DOHH2 (cell line): Measurements from ENCODE around the gene ASXL2.

Experiments used
- H3F3A ChIP-seq: fragments of 200-600 bp; sonication (generic), shearing (Covaris generic); 2 replicates; pipeline ENCODE4 v1.6.0; 2016; ENCODE audit warnings: antibody characterized with exemption, mild to moderate bottlenecking; ENCODE audit not compliant: control insufficient read depth, insufficient read depth
- H3K27ac ChIP-seq: fragments of 200-600 bp; sonication (generic); 2 replicates; pipeline ENCODE4 v1.5.1; 2014; ENCODE audit warnings: low read depth, mild to moderate bottlenecking, low read length, moderate library complexity
- H3K27me3 ChIP-seq: fragments of 200-600 bp; sonication (generic); 2 replicates; pipeline ENCODE4 v1.6.1; 2014; ENCODE audit warnings: mild to moderate bottlenecking, low read length, mixed read lengths; ENCODE audit not compliant: control insufficient read depth
- H3K36me3 ChIP-seq: fragments of 200-600 bp; sonication (generic); 2 replicates; pipeline ENCODE4 v1.6.1; 2014; ENCODE audit warnings: mild to moderate bottlenecking, low read length, moderate library complexity, mixed read lengths; ENCODE audit not compliant: control insufficient read depth
- H3K4me1 ChIP-seq: fragments of 200-600 bp; sonication (generic); 2 replicates; pipeline ENCODE4 v1.6.1; 2014; ENCODE audit warnings: mild to moderate bottlenecking, low read length, mixed read lengths; ENCODE audit not compliant: control insufficient read depth
- H3K4me2 ChIP-seq: fragments of 200-600 bp; sonication (generic); 2 replicates; pipeline ENCODE4 v1.6.0; 2014; ENCODE audit warnings: mild to moderate bottlenecking, low read length, moderate library complexity
- H3K4me3 ChIP-seq: fragments of 200-600 bp; sonication (generic); 2 replicates; pipeline ENCODE4 v1.5.1; 2014; ENCODE audit warnings: mild to moderate bottlenecking, low read length, mixed read lengths
- H3K79me2 ChIP-seq: fragments of 200-600 bp; sonication (generic); 2 replicates; pipeline ENCODE4 v1.6.1; 2014; ENCODE audit warnings: mild to moderate bottlenecking, low read length, mixed read lengths; ENCODE audit not compliant: control insufficient read depth
- H3K9me2 ChIP-seq: fragments of 200-600 bp; sonication (generic); replicated peaks from 2 replicates; pipeline ENCODE4 v1.6.1; 2014; ENCODE audit warnings: mild to moderate bottlenecking, low read length, mixed read lengths; ENCODE audit not compliant: control insufficient read depth
- H3K9me3 ChIP-seq: fragments of 200-600 bp; sonication (generic); 2 replicates; pipeline ENCODE4 v1.6.1; 2014; ENCODE audit warnings: antibody characterized with exemption, low read length, mixed read lengths; ENCODE audit not compliant: control insufficient read depth, insufficient read depth
- H4K20me1 ChIP-seq: fragments of 200-600 bp; sonication (generic); 2 replicates; pipeline ENCODE4 v1.6.0; 2014; ENCODE audit warnings: low read depth, mild to moderate bottlenecking, antibody characterized with exemption, low read length, moderate library complexity; ENCODE audit not compliant: control insufficient read depth, insufficient read depth
- EZH2phosphoT487 ChIP-seq: fragments of 200-600 bp; sonication (generic); IDR thresholded peaks from 2 replicates; pipeline ENCODE4 v1.6.1; 2017; ENCODE audit warnings: borderline replicate concordance, mild to moderate bottlenecking, antibody characterized with exemption, low read length, moderate library complexity, mixed read lengths
- TF ChIP-seq, protein P1 (sequence below): fragments of 200-600 bp; sonication (generic); IDR thresholded peaks from one replicate; pipeline ENCODE4 v1.5.1; 2014; ENCODE audit warnings: antibody characterized with exemption, mild to moderate bottlenecking, low read depth, low read length; ENCODE audit not compliant: poor library complexity, severe bottlenecking

ASXL2 gene

GRCh38 chr2:25891672-25892071, 13.4 kb upstream of the ASXL2 start:
- no peaks in the 10 kb centered on the region for H3F3A ChIP-seq
- H3K4me1 ChIP-seq: no peaks in the 10 kb centered on the region
- H3K9me3 ChIP-seq: no peaks in the 10 kb centered on the region
- no peaks in the 10 kb centered on the region for H3K36me3 ChIP-seq
- H3K27me3 ChIP-seq: no peaks in the 10 kb centered on the region
- H4K20me1 ChIP-seq: no peaks in the 10 kb centered on the region
- TF ChIP-seq, protein P1, sequence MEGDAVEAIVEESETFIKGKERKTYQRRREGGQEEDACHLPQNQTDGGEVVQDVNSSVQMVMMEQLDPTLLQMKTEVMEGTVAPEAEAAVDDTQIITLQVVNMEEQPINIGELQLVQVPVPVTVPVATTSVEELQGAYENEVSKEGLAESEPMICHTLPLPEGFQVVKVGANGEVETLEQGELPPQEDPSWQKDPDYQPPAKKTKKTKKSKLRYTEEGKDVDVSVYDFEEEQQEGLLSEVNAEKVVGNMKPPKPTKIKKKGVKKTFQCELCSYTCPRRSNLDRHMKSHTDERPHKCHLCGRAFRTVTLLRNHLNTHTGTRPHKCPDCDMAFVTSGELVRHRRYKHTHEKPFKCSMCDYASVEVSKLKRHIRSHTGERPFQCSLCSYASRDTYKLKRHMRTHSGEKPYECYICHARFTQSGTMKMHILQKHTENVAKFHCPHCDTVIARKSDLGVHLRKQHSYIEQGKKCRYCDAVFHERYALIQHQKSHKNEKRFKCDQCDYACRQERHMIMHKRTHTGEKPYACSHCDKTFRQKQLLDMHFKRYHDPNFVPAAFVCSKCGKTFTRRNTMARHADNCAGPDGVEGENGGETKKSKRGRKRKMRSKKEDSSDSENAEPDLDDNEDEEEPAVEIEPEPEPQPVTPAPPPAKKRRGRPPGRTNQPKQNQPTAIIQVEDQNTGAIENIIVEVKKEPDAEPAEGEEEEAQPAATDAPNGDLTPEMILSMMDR: no peak
- no peak for TF ChIP-seq EZH2phosphoT487
- no peak overlapping the region for H3K4me2 ChIP-seq
- H3K4me3 ChIP-seq: no peak overlapping the region
- no peak overlapping the region for H3K27ac ChIP-seq
- H3K9me2 ChIP-seq: no peaks in the 10 kb centered on the region
- H3K79me2 ChIP-seq: no peaks in the 10 kb centered on the region

GRCh38 chr2:25887624-25888242, 9.4 kb upstream of the ASXL2 start:
- Histone ChIP-seq H3K4me2 (no peak overlapping the region), H3K4me1 (no peaks in the 10 kb centered on the region), H4K20me1 (no peaks in the 10 kb centered on the region), H3K36me3 (no peaks in the 10 kb centered on the region), H3K9me3 (no peaks in the 10 kb centered on the region), H3K4me3 (no peak overlapping the region), H3F3A (no peaks in the 10 kb centered on the region), H3K27ac (no peak overlapping the region), H3K27me3 (no peaks in the 10 kb centered on the region), H3K79me2 (no peaks in the 10 kb centered on the region), H3K9me2 (no peaks in the 10 kb centered on the region)
- TF ChIP-seq, protein P1: no peak
- TF ChIP-seq EZH2phosphoT487: no peak

GRCh38 chr2:25885933-25886332, 7.6 kb upstream of the ASXL2 start:
- H3K4me2 ChIP-seq: no peak overlapping the region
- no peaks in the 10 kb centered on the region for H3K9me2 ChIP-seq
- no peaks in the 10 kb centered on the region for H3K4me1 ChIP-seq
- H3K79me2 ChIP-seq: no peaks in the 10 kb centered on the region
- H3K4me3 ChIP-seq: no peak overlapping the region
- TF ChIP-seq, protein P1: no peak
- TF ChIP-seq EZH2phosphoT487: no peak
- no peaks in the 10 kb centered on the region for H3K27me3 ChIP-seq
- H3K9me3 ChIP-seq: no peaks in the 10 kb centered on the region
- no peaks in the 10 kb centered on the region for H3K36me3 ChIP-seq
- H3F3A ChIP-seq: no peaks in the 10 kb centered on the region
- H4K20me1 ChIP-seq: no peaks in the 10 kb centered on the region
- H3K27ac ChIP-seq: no peak overlapping the region
